ENCODE results near the gene SFMBT1.

The SFMBT1 gene

DNA sequence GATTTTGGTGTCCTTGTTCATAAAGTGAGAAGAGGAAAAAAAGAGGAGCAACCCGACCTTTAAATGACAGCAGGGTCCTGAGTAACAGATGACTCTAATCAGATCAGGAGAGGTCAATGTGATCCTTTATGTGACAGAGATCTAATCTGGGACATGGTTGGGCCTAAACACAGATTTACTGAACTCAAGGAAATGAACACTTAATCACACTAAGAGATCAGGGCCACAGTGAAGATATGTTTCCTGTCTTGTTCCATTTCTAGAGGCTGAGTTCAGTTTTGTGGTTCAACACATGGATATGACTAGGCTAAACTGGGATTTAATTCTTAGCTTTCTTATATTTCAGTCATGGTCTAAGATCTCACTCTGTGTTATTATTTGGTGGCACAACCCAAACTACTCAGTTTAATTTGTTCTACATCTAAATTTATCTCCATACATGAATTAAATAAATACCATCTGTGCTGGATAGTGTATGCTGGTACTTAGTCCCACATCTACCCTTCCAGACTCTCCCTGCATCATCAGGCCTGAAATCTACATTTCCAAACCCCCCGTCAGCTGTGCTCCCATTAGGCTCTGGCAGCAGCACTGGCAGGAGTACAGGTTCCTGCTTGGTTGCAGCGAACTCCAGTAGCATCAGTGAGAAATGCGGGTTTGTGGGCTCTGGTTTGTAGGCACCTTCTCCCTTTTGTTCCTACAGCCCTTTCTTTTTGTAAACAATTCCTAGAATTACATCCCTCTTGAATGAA is 22.6 kb downstream of the SFMBT1 start:
- H3K27me3 ChIP-seq (ENCODE audit: control insufficient read depth, low read length) = no peaks in the 10 kb centered on the region
- H3K4me2 ChIP-seq (ENCODE audit: low read length) = no peak overlapping the region
- no peaks in the 10 kb centered on the region for H3K9me2 ChIP-seq (replicated peaks; ENCODE audit: control insufficient read depth, low read length)
- H3K4me1 ChIP-seq (ENCODE audit: control insufficient read depth, low read length) = peaks cover 5% of the 10 kb centered on the region
- no peaks in the 10 kb centered on the region for H4K20me1 ChIP-seq (ENCODE audit: control insufficient read depth, insufficient read depth, low read depth, low read length)
- no peaks in the 10 kb centered on the region for H3F3A ChIP-seq (ENCODE audit: control insufficient read depth, insufficient read depth)
- no peaks in the 10 kb centered on the region for H3K9me3 ChIP-seq (ENCODE audit: control insufficient read depth, insufficient read depth, low read length)
- H3K4me3 ChIP-seq (ENCODE audit: low read length) = no peak overlapping the region
- TF ChIP-seq EZH2phosphoT487 (IDR thresholded peaks at IDR 0.05; ENCODE audit: borderline replicate concordance, low read length) = no peak
- TF ChIP-seq, protein P1, sequence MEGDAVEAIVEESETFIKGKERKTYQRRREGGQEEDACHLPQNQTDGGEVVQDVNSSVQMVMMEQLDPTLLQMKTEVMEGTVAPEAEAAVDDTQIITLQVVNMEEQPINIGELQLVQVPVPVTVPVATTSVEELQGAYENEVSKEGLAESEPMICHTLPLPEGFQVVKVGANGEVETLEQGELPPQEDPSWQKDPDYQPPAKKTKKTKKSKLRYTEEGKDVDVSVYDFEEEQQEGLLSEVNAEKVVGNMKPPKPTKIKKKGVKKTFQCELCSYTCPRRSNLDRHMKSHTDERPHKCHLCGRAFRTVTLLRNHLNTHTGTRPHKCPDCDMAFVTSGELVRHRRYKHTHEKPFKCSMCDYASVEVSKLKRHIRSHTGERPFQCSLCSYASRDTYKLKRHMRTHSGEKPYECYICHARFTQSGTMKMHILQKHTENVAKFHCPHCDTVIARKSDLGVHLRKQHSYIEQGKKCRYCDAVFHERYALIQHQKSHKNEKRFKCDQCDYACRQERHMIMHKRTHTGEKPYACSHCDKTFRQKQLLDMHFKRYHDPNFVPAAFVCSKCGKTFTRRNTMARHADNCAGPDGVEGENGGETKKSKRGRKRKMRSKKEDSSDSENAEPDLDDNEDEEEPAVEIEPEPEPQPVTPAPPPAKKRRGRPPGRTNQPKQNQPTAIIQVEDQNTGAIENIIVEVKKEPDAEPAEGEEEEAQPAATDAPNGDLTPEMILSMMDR (IDR thresholded peaks at IDR 0.05; ENCODE audit: low read depth, low read length, poor library complexity, severe bottlenecking) = no peak
- H3K79me2 ChIP-seq (ENCODE audit: control insufficient read depth, low read length) = peaks cover 14% of the 10 kb centered on the region
- no peaks in the 10 kb centered on the region for H3K36me3 ChIP-seq (ENCODE audit: control insufficient read depth, low read length)
- H3K27ac ChIP-seq (ENCODE audit: low read depth, low read length) = no peak overlapping the region

DNA sequence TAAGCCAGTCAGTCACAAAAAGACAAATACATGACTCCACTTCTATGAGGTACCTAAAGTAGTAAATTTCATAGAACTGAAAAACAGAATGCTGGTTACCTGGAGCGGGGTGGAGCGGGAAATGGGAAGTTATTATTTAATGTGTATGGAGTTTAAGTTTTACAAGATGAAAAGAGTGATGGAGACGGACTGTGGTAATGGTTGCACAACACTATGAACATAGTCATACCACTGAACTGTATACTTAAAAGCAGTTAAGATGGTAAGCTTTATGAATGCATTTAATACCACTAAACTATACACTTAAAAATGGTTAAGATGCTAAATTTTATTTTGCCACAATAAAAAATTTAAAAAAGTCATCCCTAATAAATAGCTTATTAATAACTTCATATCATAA is 23.2 kb downstream of the SFMBT1 start:
- H3K79me2 ChIP-seq (ENCODE audit: control insufficient read depth, low read length) = peaks cover 14% of the 10 kb centered on the region
- no peak overlapping the region for H3K4me2 ChIP-seq (ENCODE audit: low read length)
- no peaks in the 10 kb centered on the region for H3F3A ChIP-seq (ENCODE audit: control insufficient read depth, insufficient read depth)
- no peaks in the 10 kb centered on the region for H4K20me1 ChIP-seq (ENCODE audit: control insufficient read depth, insufficient read depth, low read depth, low read length)
- no peaks in the 10 kb centered on the region for H3K9me3 ChIP-seq (ENCODE audit: control insufficient read depth, insufficient read depth, low read length)
- H3K4me1 ChIP-seq (ENCODE audit: control insufficient read depth, low read length) = peaks cover 8% of the 10 kb centered on the region
- no peaks in the 10 kb centered on the region for H3K36me3 ChIP-seq (ENCODE audit: control insufficient read depth, low read length)
- no peak overlapping the region for H3K27ac ChIP-seq (ENCODE audit: low read depth, low read length)
- no peak overlapping the region for H3K4me3 ChIP-seq (ENCODE audit: low read length)
- TF ChIP-seq, protein P1 (IDR thresholded peaks at IDR 0.05; ENCODE audit: low read depth, low read length, poor library complexity, severe bottlenecking) = no peak
- no peak for TF ChIP-seq EZH2phosphoT487 (IDR thresholded peaks at IDR 0.05; ENCODE audit: borderline replicate concordance, low read length)
- no peaks in the 10 kb centered on the region for H3K9me2 ChIP-seq (replicated peaks; ENCODE audit: control insufficient read depth, low read length)
- no peaks in the 10 kb centered on the region for H3K27me3 ChIP-seq (ENCODE audit: control insufficient read depth, low read length)

DNA sequence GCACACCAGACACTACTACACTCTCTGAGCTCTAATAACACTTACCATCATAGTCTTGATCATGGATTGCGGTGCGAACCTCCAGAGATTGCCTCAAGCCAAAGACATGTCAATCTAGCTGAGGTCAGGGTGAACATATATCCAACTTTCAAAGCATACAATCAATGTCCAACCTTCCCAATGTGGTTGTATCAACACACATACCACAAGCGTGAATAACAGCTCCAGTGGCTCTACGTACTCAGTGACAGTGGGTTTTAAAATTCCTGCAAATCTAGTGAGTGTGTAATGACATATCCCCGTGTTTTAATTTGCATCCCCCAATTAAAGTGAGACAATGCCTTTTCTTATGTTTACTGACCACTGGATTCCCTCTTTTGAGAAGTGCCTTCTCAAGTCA is 29.6 kb downstream of the SFMBT1 start:
- TF ChIP-seq, protein P1 (IDR thresholded peaks at IDR 0.05; ENCODE audit: low read depth, low read length, poor library complexity, severe bottlenecking) = no peak
- no peak for TF ChIP-seq EZH2phosphoT487 (IDR thresholded peaks at IDR 0.05; ENCODE audit: borderline replicate concordance, low read length)
- peaks cover 8% of the 10 kb centered on the region for H3K4me1 ChIP-seq (ENCODE audit: control insufficient read depth, low read length)
- H3K27me3 ChIP-seq (ENCODE audit: control insufficient read depth, low read length) = no peaks in the 10 kb centered on the region
- H3F3A ChIP-seq (ENCODE audit: control insufficient read depth, insufficient read depth) = 0 out of 2 replicates have a peak, but pooled peaks cover 5% of the 10 kb centered on the region
- H4K20me1 ChIP-seq (ENCODE audit: control insufficient read depth, insufficient read depth, low read depth, low read length) = no peaks in the 10 kb centered on the region
- no peaks in the 10 kb centered on the region for H3K36me3 ChIP-seq (ENCODE audit: control insufficient read depth, low read length)
- H3K4me2 ChIP-seq (ENCODE audit: low read length) = no peak overlapping the region
- H3K79me2 ChIP-seq (ENCODE audit: control insufficient read depth, low read length) = peaks cover 4% of the 10 kb centered on the region; the same call in 1 of the 2 replicates
- no peaks in the 10 kb centered on the region for H3K9me2 ChIP-seq (replicated peaks; ENCODE audit: control insufficient read depth, low read length)
- H3K4me3 ChIP-seq (ENCODE audit: low read length) = no peak overlapping the region
- H3K27ac ChIP-seq (ENCODE audit: low read depth, low read length) = no peak overlapping the region
- H3K9me3 ChIP-seq (ENCODE audit: control insufficient read depth, insufficient read depth, low read length) = no peaks in the 10 kb centered on the region
